Esophagus (tissue), 2 donors: ENCODE data around the gene SYNE3. TPM values are rescaled to one million over a fixed set of nuclear protein-coding genes. Genes with fewer than 3 reads are reported as not detected.

Experiments
- H3K27ac ChIP-seq, 2 donors: one replicate each; pipeline ENCODE4 v1.5.1; 2013; ENCODE audit warnings: low read depth in 2 of 2, mild to moderate bottlenecking in 2 of 2, inconsistent platforms in 1 of 2, low read length in 1 of 2, moderate library complexity in 1 of 2
- H3K27me3 ChIP-seq, 2 donors: one replicate each; pipeline ENCODE4 v1.6.1; 2013; ENCODE audit warnings: low read length in 2 of 2, control low read depth in 1 of 2, mild to moderate bottlenecking in 1 of 2; ENCODE audit not compliant: insufficient read depth in 2 of 2, control insufficient read depth in 1 of 2
- H3K36me3 ChIP-seq, 2 donors: one replicate each; pipeline ENCODE4 v1.6.1; 2013; ENCODE audit warnings: low read length in 1 of 2; ENCODE audit not compliant: control insufficient read depth in 2 of 2, insufficient read depth in 2 of 2
- H3K4me1 ChIP-seq, 2 donors: one replicate each; pipeline ENCODE4 v1.6.1; 2013; ENCODE audit warnings: low read length in 1 of 2; ENCODE audit not compliant: control insufficient read depth in 2 of 2, insufficient read depth in 2 of 2
- H3K4me3 ChIP-seq, 2 donors: one replicate each; pipeline ENCODE4 v1.5.1; 2013; ENCODE audit warnings: low read length in 2 of 2, mild to moderate bottlenecking in 2 of 2, low read depth in 1 of 2, moderate library complexity in 1 of 2
- H3K9me3 ChIP-seq, 2 donors: one replicate each; pipeline ENCODE4 v1.6.1; 2013; ENCODE audit warnings: mild to moderate bottlenecking in 2 of 2, low read depth in 1 of 2, low read length in 1 of 2, moderate library complexity in 1 of 2; ENCODE audit not compliant: control insufficient read depth in 2 of 2, insufficient read depth in 1 of 2
- WGBS, 2 donors: extraction: QIAGEN DNeasy Blood & Tissue Kit; methylation state at CpG; one replicate each; pipeline ENCODE4 v1.1.7; 2013; 5-methylcytosine and 5-hydroxymethylcytosine counted together
- polyA plus RNA-seq, 2 donors: library from polyadenylated mRNA; stranded (reverse); fragments of 200-250 nt; gene quantifications; one replicate each; pipeline ENCODE4 v1.2.3, GENCODE V29; 2013
- donor health status: healthy with polysubstance abuse.
- donor health status: Bipolar disorder and iron deficiency.

SYNE3 gene
- polyA plus RNA-seq, 2 donors = 0.48 to 0.73 TPM

DNA sequence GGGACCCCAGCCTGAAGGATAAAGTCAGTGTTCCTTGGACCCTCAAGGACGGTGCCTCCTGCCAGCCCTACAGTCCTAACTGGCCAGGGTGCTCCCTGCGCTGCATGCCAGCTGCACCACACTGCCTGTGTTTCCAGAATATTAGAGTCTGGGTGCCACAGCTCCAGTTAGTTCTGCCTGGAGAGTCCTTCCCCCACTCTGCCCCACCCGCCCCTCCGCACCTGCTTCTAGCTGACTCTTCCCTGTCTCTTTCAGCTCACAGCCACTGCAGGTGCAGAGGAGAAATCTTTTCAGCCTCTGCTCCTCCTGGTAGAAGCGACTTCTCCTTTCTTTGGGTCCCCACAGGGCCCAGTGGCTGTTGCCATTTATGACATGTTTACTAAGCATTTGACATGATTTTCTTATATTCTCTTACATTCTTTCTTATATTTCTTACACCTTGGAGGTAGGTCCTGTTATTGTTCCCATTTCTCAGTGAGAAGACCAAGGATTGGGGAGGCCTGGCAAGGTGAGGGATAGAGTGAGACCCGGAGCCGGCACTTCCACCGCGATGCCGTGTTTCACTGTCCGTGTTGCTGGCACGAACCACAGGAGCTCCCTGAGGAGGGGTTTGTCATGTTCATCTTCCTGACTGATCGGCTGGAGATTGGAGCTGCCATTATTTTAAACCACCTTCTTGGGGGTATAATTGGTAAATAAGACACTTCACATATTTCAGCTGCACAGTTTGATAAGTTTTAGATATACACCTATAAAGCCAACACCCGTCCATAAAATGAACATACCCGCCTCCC lies 29.4 kb downstream of the SYNE3 start:
- H3K36me3 ChIP-seq = no peaks in the 10 kb centered on the region
- H3K4me1 ChIP-seq = peaks cover 15 to 35% of the 10 kb centered on the region in 2 donors
- H3K27ac ChIP-seq = no peak overlapping the region
- H3K27me3 ChIP-seq = no peaks in the 10 kb centered on the region
- 86 to 93% methylated on average over 15 of the region's 15 CpGs for WGBS, 2 donors
- no peaks in the 10 kb centered on the region for H3K9me3 ChIP-seq
- H3K4me3 ChIP-seq = no peak overlapping the region

DNA sequence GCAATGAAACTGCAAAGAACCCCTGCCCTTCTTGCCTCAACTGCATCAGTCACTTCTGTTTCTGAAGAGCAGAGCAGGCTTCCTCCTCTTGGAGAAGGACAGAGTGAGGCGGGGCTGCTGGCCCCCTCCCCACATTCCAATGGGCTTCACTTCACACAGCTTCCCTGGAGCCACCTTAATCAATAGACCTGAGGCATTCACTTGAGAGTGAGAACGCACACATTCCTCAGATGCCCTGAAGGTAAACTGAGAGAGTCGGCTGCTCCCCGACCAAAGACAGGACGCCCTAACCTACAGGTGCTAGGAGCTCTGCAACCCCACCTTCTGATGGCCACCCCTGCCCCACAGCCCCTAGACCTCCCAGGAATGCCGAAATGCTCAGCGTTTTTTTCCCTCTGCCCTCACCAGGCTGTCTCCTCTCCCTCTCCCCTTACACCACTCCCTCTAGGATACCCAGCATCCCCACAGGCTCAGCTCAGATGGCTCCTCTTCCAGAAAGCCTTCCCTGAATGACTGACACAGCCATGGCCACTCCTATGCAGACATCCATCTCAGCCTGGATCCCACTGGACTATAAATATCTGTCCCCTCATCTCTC lies 31.1 kb downstream of the SYNE3 start:
- Histone ChIP-seq H3K4me1 (peaks cover 13 to 29% of the 10 kb centered on the region in 2 donors), H3K4me3 (no peak overlapping the region), H3K36me3 (no peaks in the 10 kb centered on the region), H3K9me3 (no peaks in the 10 kb centered on the region), H3K27me3 (no peaks in the 10 kb centered on the region), H3K27ac (no peak overlapping the region)
- WGBS, 2 donors = 80 to 83% methylated on average over 7 of the region's 7 CpGs

DNA sequence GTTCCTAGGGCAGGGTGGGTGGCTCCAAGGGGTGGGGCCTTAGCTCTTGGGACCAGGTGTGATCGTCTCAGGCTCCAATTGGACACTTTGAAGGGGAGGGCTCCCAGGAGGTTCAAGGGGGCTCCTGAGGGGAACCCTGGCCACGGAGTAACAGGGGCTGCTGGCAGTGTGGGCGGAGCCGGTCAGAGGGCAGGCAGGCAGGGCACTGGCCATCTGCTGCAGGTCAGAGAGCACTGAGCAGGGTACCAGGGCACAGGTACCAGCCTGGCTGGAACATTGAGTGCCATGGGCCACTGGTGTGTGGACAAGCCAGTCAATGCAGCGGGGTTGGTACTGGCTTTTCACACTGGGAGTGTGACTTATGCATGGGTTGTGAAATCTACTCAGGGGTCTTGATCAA lies 32.2 kb downstream of the SYNE3 start:
- H3K9me3 ChIP-seq = no peaks in the 10 kb centered on the region
- 89 to 92% methylated on average over 5 of the region's 5 CpGs for WGBS, 2 donors
- no peak overlapping the region for H3K4me3 ChIP-seq
- peaks cover 17 to 31% of the 10 kb centered on the region in 2 donors for H3K4me1 ChIP-seq
- peaks cover 0 to 3% of the 10 kb centered on the region in 2 donors for H3K36me3 ChIP-seq
- no peaks in the 10 kb centered on the region for H3K27me3 ChIP-seq
- peak overlapping the region in 1 of 2 donors; percentile 2 for H3K27ac ChIP-seq

GRCh38 chr14:95483309-95484165 lies 32.9 kb downstream of the SYNE3 start:
- no peaks in the 10 kb centered on the region for H3K27me3 ChIP-seq
- no peak overlapping the region for H3K4me3 ChIP-seq
- peak overlapping the region; percentile 16 to 57 for H3K27ac ChIP-seq
- H3K9me3 ChIP-seq = no peaks in the 10 kb centered on the region
- peaks cover 14 to 26% of the 10 kb centered on the region in 2 donors for H3K4me1 ChIP-seq
- 46 to 56% methylated on average over 14 of the region's 14 CpGs for WGBS, 2 donors
- peaks cover 0 to 3% of the 10 kb centered on the region in 2 donors for H3K36me3 ChIP-seq

DNA sequence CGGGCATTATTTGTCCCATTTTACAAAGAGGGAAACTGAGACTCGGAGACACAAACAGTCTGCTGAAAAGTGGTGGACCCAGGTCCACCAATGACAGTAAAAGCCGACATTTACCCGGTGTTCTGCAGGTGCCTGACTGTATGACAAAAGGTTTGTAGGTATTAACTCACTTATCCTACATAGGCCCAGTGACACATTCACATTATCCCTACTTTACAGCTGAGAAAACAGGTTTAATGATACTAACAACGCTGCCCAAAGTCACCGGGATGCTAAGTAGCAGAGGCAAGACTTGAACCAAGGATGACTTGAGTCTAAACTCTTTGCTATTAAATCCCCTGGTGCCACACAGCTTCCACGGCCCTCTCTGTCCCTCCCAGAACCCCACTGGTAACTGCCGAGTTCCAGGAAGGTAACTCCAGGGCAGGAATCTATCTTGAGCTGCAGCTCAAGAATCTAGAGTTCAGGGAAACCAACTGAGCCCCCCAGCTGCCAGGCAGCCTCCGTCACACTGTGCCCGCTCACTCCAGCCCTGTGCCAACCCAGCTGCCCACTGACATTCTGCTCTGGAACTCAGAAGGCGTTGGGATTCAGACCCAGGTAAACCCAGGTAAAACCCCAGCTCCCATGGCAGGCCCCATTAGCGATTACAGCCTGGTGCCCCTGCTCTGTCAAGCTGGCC lies 33.7 kb downstream of the SYNE3 start:
- WGBS, 2 donors = 64 to 75% methylated on average over 12 of the region's 12 CpGs
- Histone ChIP-seq H3K27me3 (no peaks in the 10 kb centered on the region), H3K4me1 (peaks cover 16 to 26% of the 10 kb centered on the region in 2 donors)

DNA sequence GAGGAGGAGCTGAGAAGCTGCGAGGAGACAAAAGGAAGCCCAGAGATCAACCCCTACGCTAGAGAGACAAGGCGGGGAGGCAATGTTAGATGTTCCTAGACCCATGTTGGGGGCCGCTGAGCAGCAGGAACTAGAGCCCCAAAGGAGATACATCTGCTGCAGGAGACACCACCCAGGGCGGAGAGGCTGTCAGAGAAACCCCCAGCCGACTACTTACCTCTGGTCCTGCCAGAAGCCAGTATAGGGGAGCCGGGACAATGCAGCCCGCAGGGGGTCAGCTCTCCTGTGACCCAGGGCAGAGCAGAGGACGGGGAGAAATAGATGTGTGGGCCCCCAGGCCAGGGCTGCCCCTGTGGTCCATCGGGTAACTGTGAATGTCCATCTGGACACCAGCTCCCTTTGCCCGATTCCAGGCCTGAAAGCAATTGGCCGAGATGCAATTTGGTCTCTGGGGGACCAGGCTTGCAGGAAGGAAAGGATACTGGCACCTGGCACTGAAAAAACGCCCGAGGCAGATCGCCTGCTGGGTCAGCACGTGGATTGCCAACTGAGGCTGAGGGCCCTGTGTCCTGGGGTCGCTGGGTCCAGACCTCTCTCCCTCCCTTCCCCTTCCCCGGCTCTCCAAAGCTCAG lies 34.9 kb downstream of the SYNE3 start:
- Histone ChIP-seq H3K27ac (peak overlapping the region in 1 of 2 donors; percentile 10), H3K36me3 (peaks cover 0 to 3% of the 10 kb centered on the region in 2 donors), H3K4me1 (peaks cover 16 to 26% of the 10 kb centered on the region in 2 donors), H3K4me3 (no peak overlapping the region), H3K9me3 (no peaks in the 10 kb centered on the region), H3K27me3 (no peaks in the 10 kb centered on the region)
- 82 to 83% methylated on average over 17 to 18 of the region's 18 CpGs for WGBS, 2 donors

More for the DNA sequence above, 33.7 kb downstream of the SYNE3 start:
- peaks cover 0 to 3% of the 10 kb centered on the region in 2 donors for H3K36me3 ChIP-seq
- H3K4me3 ChIP-seq = no peak overlapping the region
- H3K9me3 ChIP-seq = no peaks in the 10 kb centered on the region
- peak overlapping the region; percentile 53 to 57 for H3K27ac ChIP-seq

DNA sequence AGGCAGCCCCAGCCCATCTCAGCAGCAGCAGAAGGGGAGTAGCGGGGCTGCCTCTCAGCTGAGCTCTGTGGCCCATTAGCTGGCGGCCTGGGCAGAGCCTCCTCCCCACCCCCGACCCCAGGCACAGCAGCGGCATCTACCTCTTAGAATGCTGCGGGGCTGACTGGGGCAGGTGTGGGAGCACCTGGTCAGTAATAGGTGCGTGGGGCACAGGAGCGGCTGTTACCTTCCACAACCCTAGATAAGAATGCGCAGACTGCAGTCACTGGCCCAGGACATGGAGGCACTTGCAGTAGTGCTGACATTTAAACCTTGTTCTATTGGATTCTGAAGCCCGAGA lies 35.6 kb downstream of the SYNE3 start:
- Histone ChIP-seq H3K27me3 (no peaks in the 10 kb centered on the region), H3K9me3 (no peaks in the 10 kb centered on the region), H3K4me3 (no peak overlapping the region), H3K4me1 (peaks cover 16 to 22% of the 10 kb centered on the region in 2 donors), H3K27ac (peak overlapping the region in 1 of 2 donors; percentile 52), H3K36me3 (peaks cover 0 to 3% of the 10 kb centered on the region in 2 donors)
- WGBS, 2 donors = 91 to 94% methylated on average over 9 of the region's 9 CpGs

DNA sequence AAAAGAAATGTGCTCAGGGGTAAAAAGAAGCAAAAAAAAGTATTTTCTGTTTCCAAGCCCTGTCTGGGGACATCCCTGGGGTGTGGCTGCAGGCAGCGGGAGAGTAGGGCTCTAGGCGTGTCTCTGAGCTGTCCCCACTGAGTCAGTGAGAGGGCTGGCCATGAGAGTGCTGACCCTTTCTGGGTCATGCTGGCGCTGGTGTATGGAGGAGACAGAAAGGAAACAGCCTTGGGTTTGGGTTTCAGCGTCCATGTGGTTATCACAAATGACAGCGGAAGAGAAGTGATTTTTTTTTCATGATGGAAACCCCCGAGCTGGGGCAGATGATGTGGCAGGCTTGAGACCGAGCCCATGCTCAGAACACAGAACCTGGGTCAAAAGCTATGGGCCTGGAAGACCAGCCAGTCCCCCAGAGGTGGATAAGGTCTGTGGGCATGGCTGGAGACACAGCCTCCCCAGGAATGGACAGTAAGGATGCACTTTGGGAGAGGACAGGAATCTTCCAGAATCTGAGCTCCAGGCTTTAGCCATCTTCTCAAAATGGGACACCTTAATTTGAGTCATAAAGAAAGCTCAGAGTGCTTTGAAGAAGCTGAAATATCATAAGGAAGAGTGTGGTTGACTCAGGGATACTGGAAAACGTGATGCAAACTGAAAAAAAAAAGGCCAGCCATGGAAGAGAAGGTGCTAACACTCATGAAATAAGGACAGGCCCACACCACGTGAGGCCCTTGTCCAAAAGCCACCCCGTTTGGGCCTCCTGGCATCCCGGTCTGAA lies 36.2 kb downstream of the SYNE3 start:
- Histone ChIP-seq H3K9me3 (no peaks in the 10 kb centered on the region), H3K27me3 (no peaks in the 10 kb centered on the region), H3K36me3 (peaks cover 0 to 3% of the 10 kb centered on the region in 2 donors), H3K27ac (peak overlapping the region; percentile 51 to 52), H3K4me1 (peaks cover 16 to 21% of the 10 kb centered on the region in 2 donors), H3K4me3 (no peak overlapping the region)
- 54 to 58% methylated on average over 11 of the region's 11 CpGs for WGBS, 2 donors
